AG04449 (cell line): ENCODE results near the gene SIRT6.
"Not testable (repeated sequence)": the region's sequence is repeated elsewhere in the genome, so short reads cannot be mapped to it uniquely, and the experiment has no call there.

Experiments used
- CTCF ChIA-PET: fragments of 350-600 bp; formaldehyde crosslinking; extraction: SDS; loops from one replicate; lab custom pipeline; 2021; ENCODE audit warnings: antibody characterized with exemption; lab: Yijun Ruan, JAX
- POLR2A ChIA-PET: fragments of 400-600, 350-600 bp; formaldehyde crosslinking; extraction: SDS; loops from one replicate; lab custom pipeline; 2020; ENCODE audit warnings: antibody characterized with exemption, inconsistent platforms; lab: Yijun Ruan, JAX
- DNase-seq: peaks from one replicate; pipeline ENCODE4 v3.0.0-alpha.2; 2010; ENCODE audit warnings: low read depth, low spot score
- H3K4me3 ChIP-seq: 2 replicates; pipeline ENCODE4 v1.5.1; 2011; ENCODE audit warnings: low read depth, mild to moderate bottlenecking, control low read depth, low read length
- CTCF ChIP-seq: IDR thresholded peaks from one replicate; pipeline ENCODE4 v1.5.1; 2011; ENCODE audit warnings: mild to moderate bottlenecking, moderate library complexity, low read length, control low read depth, inconsistent platforms; ENCODE audit not compliant: insufficient read depth; ENCODE audit errors: missing control alignments

SIRT6 gene

GRCh38 chr19:4225885-4226284 lies 43.5 kb upstream of the SIRT6 start:
- ChIA-PET CTCF (no interaction called here), POLR2A (no interaction called here)
- no peak overlapping the region for H3K4me3 ChIP-seq
- DNase-seq, result no peak
- no peak for TF ChIP-seq CTCF

- TF ChIP-seq CTCF, result no peak
- POLR2A ChIA-PET, result no interaction called here
- CTCF ChIA-PET, result interaction anchor here (2.1 kb wide), 1 partner anchor 16 kb away, joined by 5 read pairs; no protein-coding TSS in a partner anchor
- no peak for DNase-seq
- no peak overlapping the region for H3K4me3 ChIP-seq
These were observed 42.1 kb upstream of the SIRT6 start for GRCh38 chr19:4224470-4224869.

GRCh38 chr19:4220188-4220587 lies 37.8 kb upstream of the SIRT6 start:
- no peak for TF ChIP-seq CTCF
- no peak for DNase-seq
- ChIA-PET CTCF (interaction anchor here (0.6 to 2.9 kb wide), 3 partner anchors 12 to 181 kb away, joined by 3 to 16 read pairs (median 3); no protein-coding TSS in a partner anchor), POLR2A (no interaction called here)
- no peak overlapping the region for H3K4me3 ChIP-seq

- CTCF ChIA-PET, result interaction anchor here (4.6 kb wide), 1 partner anchor 11 kb away, joined by 25 read pairs; no protein-coding TSS in a partner anchor
- POLR2A ChIA-PET, result interaction anchor here (0.7 kb wide), 1 partner anchor 670 kb away, joined by 3 read pairs; no protein-coding TSS in a partner anchor
- DNase-seq, H3K4me3 ChIP-seq: not testable (repeated sequence)
These were observed 36.2 kb upstream of the SIRT6 start for GRCh38 chr19:4218523-4218922.

- no peak overlapping the region for H3K4me3 ChIP-seq
- DNase-seq, result no peak
- POLR2A ChIA-PET, result interaction anchor here (0.6 kb wide), 1 partner anchor 230 kb away, joined by 5 read pairs; no protein-coding TSS in a partner anchor
- CTCF ChIA-PET, result interaction anchor here (0.9 to 4.6 kb wide), 3 partner anchors 10 to 28 kb away, joined by 3 to 25 read pairs (median 4); no protein-coding TSS in a partner anchor
- no peak for TF ChIP-seq CTCF
These were observed 35.3 kb upstream of the SIRT6 start for GRCh38 chr19:4217429-4218264.

GRCh38 chr19:4216846-4217245 lies 34.5 kb upstream of the SIRT6 start:
- DNase-seq, result no peak
- no peak overlapping the region for H3K4me3 ChIP-seq
- ChIA-PET CTCF (interaction anchor here (0.9 to 4.6 kb wide), 3 partner anchors 9 to 27 kb away, joined by 3 to 25 read pairs (median 3); no protein-coding TSS in a partner anchor), POLR2A (interaction anchor here (0.6 kb wide), 1 partner anchor 229 kb away, joined by 5 read pairs; no protein-coding TSS in a partner anchor)
- TF ChIP-seq CTCF, result no peak
